Measurements from ENCODE around the gene PTTG1IP.

Gene PTTG1IP

GRCh38 chr21:44898851-44899767 lies 25.6 kb upstream of the PTTG1IP start:
- in situ Hi-C loops (cut with HindIII; ENCODE audit: low sequenced_read_pairs), result no loop called here
- TF ChIP-seq CTCF (IDR thresholded peaks at IDR 0.05; ENCODE audit: low read depth, low read length), result no peak
- no peak overlapping the region for H3K4me3 ChIP-seq (ENCODE audit: low read depth, low read length)
- DNase-seq (ENCODE audit: low read depth, low spot score), result no peak

GRCh38 chr21:44898011-44898488 lies 24.6 kb upstream of the PTTG1IP start:
- DNase-seq (ENCODE audit: low read depth, low spot score), result no peak
- TF ChIP-seq CTCF (IDR thresholded peaks at IDR 0.05; ENCODE audit: low read depth, low read length), result no peak
- in situ Hi-C loops (cut with HindIII; ENCODE audit: low sequenced_read_pairs), result no loop called here
- no peak overlapping the region for H3K4me3 ChIP-seq (ENCODE audit: low read depth, low read length)

GRCh38 chr21:44897326-44898010 lies 24.0 kb upstream of the PTTG1IP start:
- no peak for DNase-seq (ENCODE audit: low read depth, low spot score)
- H3K4me3 ChIP-seq (ENCODE audit: low read depth, low read length), result no peak overlapping the region
- no peak for TF ChIP-seq CTCF (IDR thresholded peaks at IDR 0.05; ENCODE audit: low read depth, low read length)
- in situ Hi-C loops (cut with HindIII; ENCODE audit: low sequenced_read_pairs), result no loop called here

GRCh38 chr21:44896561-44897286 lies 23.2 kb upstream of the PTTG1IP start:
- DNase-seq (ENCODE audit: low read depth, low spot score), result no peak
- no peak overlapping the region for H3K4me3 ChIP-seq (ENCODE audit: low read depth, low read length)
- TF ChIP-seq CTCF (IDR thresholded peaks at IDR 0.05; ENCODE audit: low read depth, low read length), result no peak
- in situ Hi-C loops (cut with HindIII; ENCODE audit: low sequenced_read_pairs), result no loop called here

- in situ Hi-C loops (cut with HindIII; ENCODE audit: low sequenced_read_pairs), result no loop called here
- H3K4me3 ChIP-seq (ENCODE audit: low read depth, low read length), result no peak overlapping the region
- TF ChIP-seq CTCF (IDR thresholded peaks at IDR 0.05; ENCODE audit: low read depth, low read length), result no peak
- DNase-seq (ENCODE audit: low read depth, low spot score), result no peak
Measured at GRCh38 chr21:44895859-44896258, 22.4 kb upstream of the PTTG1IP start.

GRCh38 chr21:44894687-44895302 lies 21.3 kb upstream of the PTTG1IP start:
- no peak overlapping the region for H3K4me3 ChIP-seq (ENCODE audit: low read depth, low read length)
- no peak for DNase-seq (ENCODE audit: low read depth, low spot score)
- TF ChIP-seq CTCF (IDR thresholded peaks at IDR 0.05; ENCODE audit: low read depth, low read length), result no peak
- in situ Hi-C loops (cut with HindIII; ENCODE audit: low sequenced_read_pairs), result no loop called here

All from astrocyte of the spinal cord (primary cell).